Measurements from ENCODE around the gene GBP1. TPM values are rescaled to one million over a fixed set of nuclear protein-coding genes. Genes with fewer than 3 reads are reported as not detected.

Gene GBP1
- total and polyA plus RNA-seq, 2 of the 4 experiments (the other 2 are of a cell fraction) = 39.3 to 118 TPM

DNA sequence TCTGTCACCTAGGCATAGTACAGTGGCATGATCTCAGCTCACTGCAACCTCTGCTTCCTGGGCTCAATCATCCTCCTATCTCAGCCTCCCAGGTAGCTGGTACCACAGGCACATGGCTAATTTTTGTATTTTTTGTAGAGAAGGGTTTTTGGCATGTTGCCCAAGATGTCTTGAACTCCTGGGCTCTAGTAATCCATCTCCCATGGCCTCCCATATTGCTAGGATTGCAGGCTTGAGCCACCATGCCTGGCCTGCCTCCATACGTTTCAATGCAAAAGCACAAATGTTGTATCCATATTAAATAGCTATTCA lies 24.7 kb downstream of the GBP1 start:
- no peak overlapping the region for H3K14ac ChIP-seq (replicated peaks; ENCODE audit: low read depth, low read length)
- no peak overlapping the region for H3K9ac ChIP-seq (ENCODE audit: low read depth, low read length)
- dilution Hi-C loops (cut with HindIII; ENCODE audit: low sequenced_read_pairs, unreplicated experiment) (no loop called here), in situ Hi-C loops (cut with MboI; ENCODE audit: low sequenced_read_pairs) (no loop called here), intact Hi-C loops (cut with micrococcal nuclease) (no loop called here)
- H2AK5ac ChIP-seq (ENCODE audit: low read depth, low read length) = no peak overlapping the region
- no peak overlapping the region for H2BK15ac ChIP-seq (ENCODE audit: low read depth, low read length)
- H4K20me1 ChIP-seq (ENCODE audit: insufficient read depth, low read length) = no peaks in the 10 kb centered on the region
- no peak overlapping the region for H2AK9ac ChIP-seq (replicated peaks; ENCODE audit: low read depth, low read length, poor library complexity)
- H2BK5ac ChIP-seq (ENCODE audit: low read depth, low read length, poor library complexity, severe bottlenecking) = no peak overlapping the region
- H3K9me1 ChIP-seq (ENCODE audit: insufficient read depth, low read length) = no peaks in the 10 kb centered on the region
- DNase-seq (no peak), ATAC-seq (ENCODE audit: low read depth) (no peak)
- no peak overlapping the region for H3K4ac ChIP-seq (ENCODE audit: low read depth, low read length)
- H2AFZ ChIP-seq (replicated peaks; ENCODE audit: low read length, poor library complexity) = no peak overlapping the region
- H3K36me3 ChIP-seq (ENCODE audit: control insufficient read depth, insufficient read depth, low read length) = no peaks in the 10 kb centered on the region
- no peak overlapping the region for H4K5ac ChIP-seq (ENCODE audit: low read depth, low read length)
- H4K8ac ChIP-seq (ENCODE audit: low read depth in 2 of 2, low read length in 2 of 2) = no peak overlapping the region
- H3K9me3 ChIP-seq (ENCODE audit: control insufficient read depth, insufficient read depth, low read length) = no peaks in the 10 kb centered on the region; the same call in 1 of the 2 replicates
- no peak overlapping the region for H2BK120ac ChIP-seq (ENCODE audit: low read depth, low read length)
- no CpG with 5 or more reads among the region's 1 CpG for WGBS, 2 experiments (ENCODE audit: extremely low coverage in 2 of 2, insufficient read length in 1 of 2)
- no peak overlapping the region for H3K4me3 ChIP-seq (ENCODE audit: insufficient read depth, low read depth, low read length)
- POLR2A ChIA-PET (ENCODE audit: unreplicated experiment) = no interaction called here
- H2BK20ac ChIP-seq (ENCODE audit: low read depth, low read length) = no peak overlapping the region
- H3K23ac ChIP-seq (ENCODE audit: low read depth, low read length) = no peak overlapping the region
- H3K79me1 ChIP-seq (ENCODE audit: low read depth in 1 of 2, low read length in 2 of 2) = no peaks in the 10 kb centered on the region
- H3K4me2 ChIP-seq (ENCODE audit: low read depth, low read length) = no peak overlapping the region
- H4K91ac ChIP-seq (ENCODE audit: insufficient read depth, low read depth, low read length) = no peak overlapping the region
- BruUV-seq (replicated peaks) = no TSS peak
- no peak overlapping the region; the same call in 1 of the 2 replicates for H3K18ac ChIP-seq (ENCODE audit: low read depth, low read length)
- no peak overlapping the region for H3K27ac ChIP-seq (ENCODE audit: insufficient read depth, low read length)
- no peaks in the 10 kb centered on the region for H3K4me1 ChIP-seq (ENCODE audit: control insufficient read depth, insufficient read depth, low read length)
- CTCF ChIA-PET = no interaction called here
- no peak overlapping the region for H3K56ac ChIP-seq (ENCODE audit: extremely low read depth, insufficient read depth, low read length)
- no peaks in the 10 kb centered on the region for H3K27me3 ChIP-seq (ENCODE audit: control insufficient read depth, insufficient read depth, low read length)
- TF ChIP-seq, protein P1, sequence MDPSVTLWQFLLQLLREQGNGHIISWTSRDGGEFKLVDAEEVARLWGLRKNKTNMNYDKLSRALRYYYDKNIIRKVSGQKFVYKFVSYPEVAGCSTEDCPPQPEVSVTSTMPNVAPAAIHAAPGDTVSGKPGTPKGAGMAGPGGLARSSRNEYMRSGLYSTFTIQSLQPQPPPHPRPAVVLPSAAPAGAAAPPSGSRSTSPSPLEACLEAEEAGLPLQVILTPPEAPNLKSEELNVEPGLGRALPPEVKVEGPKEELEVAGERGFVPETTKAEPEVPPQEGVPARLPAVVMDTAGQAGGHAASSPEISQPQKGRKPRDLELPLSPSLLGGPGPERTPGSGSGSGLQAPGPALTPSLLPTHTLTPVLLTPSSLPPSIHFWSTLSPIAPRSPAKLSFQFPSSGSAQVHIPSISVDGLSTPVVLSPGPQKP (IDR thresholded peaks at IDR 0.05; ENCODE audit: borderline replicate concordance, low read depth, low read length) = no peak
- TF ChIP-seq CHD1 (IDR thresholded peaks at IDR 0.05; ENCODE audit: low read depth, low read length) = no peak
- TF ChIP-seq MAZ (IDR thresholded peaks at IDR 0.05; ENCODE audit: borderline replicate concordance, low read depth, low read length) = no peak

All from IMR-90 (cell line).